Measurements from ENCODE around the gene FANCD2.

DNA sequence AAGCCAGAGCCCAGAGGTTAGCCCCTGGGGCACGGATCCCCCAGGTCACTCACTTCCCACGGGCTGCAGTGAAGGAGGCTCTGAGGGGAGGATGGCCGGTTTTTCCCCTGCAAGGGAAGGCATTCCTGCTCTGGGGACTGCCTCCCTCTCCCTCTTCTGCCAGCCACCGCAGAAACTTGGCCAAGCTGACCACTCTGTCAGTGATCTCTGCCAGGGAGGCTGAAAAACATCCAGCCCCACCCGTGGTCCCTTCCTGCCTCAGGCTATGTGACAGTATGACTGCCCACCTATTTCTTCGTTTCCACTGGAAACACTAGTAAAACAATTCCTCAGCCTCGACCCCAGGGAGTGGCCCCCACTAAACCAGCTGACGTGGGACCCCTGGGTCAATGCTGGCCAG, 14.6 kb upstream of the FANCD2 start:
- no peak for TF ChIP-seq CTCF (IDR thresholded peaks at IDR 0.05)
- no peak for TF ChIP-seq POLR2A (IDR thresholded peaks at IDR 0.05)

Measured in Peyer's patch (tissue), 4 donors.